ENCODE measurements around the gene HTT. TPM values are rescaled to one million over a fixed set of nuclear protein-coding genes. Genes with fewer than 3 reads are reported as not detected.
A peak's percentile ranks its signal among the peaks of the same experiment; 100 is the strongest.

Gene HTT
- total RNA-seq, 2 experiments from 2014 or later: 64.8 to 65.8 TPM

GRCh38 chr4:3201718-3202702, 127.5 kb downstream of the HTT start:
- ATAC-seq (ENCODE audit: low read depth) (peak; percentile 97), DNase-seq (peak; percentile 71)
- Mint-ChIP-seq H3K9me3 (no peaks in the 10 kb centered on the region), H3K4me1 (peaks cover 39% of the 10 kb centered on the region), H3K4me3 (peak overlapping the region; percentile 66), H3K27ac (peak overlapping the region; percentile 86), H3K27me3 (no peaks in the 10 kb centered on the region), H3K36me3 (peaks cover 17% of the 10 kb centered on the region)
- POLR2A ChIA-PET: no interaction called here

DNA sequence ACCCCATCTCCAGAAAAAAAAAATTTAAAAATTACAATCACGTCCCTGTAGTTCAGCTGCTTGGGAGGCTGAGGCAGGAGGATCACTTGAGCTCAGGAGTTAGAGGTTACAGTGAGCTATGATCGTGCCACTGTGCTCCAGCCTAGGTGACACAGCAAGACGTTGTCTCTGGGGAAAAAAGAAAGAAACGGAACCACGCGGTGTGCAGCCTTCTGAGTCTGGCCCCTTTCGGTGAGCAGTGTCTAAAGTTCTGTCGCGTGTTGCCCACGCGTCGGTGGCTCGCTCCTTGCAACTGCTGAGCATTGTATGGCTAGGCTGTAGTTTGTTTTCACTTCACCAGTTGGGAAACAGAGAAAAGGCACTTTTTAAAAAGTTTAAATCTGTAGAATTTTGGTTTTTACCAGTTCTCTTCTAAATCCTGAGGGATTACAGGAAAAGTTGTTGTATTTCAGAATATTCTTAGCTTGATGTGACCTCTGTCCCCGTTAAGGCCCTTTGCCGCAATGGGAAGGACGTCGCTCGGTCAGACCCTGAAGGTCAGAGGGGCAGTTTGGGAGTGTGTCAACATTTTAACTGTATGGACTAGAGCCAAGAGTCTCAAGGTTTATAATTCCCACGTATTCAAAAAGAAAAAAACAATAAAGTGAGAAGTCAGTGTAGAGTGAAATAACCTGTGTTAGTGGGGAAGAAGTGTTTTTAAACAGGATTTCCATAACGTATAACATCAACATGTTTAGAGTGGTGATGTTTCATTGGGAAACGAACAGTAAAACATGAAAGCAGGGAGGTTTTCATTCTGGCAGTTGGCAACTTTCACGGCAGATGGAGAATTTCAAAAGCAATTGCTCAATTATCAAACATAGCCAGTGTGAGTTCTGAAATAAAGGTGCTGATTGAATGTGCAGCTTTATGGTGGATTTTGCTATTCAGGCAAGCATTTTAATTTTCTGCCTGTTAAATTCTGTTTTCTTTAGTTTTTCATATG, 128.6 kb downstream of the HTT start:
- no peak for DNase-seq
- Mint-ChIP-seq H3K36me3 (peaks cover 19% of the 10 kb centered on the region), H3K4me3 (peak overlapping the region; percentile 66), H3K27ac (peak overlapping the region; percentile 86), H3K27me3 (no peaks in the 10 kb centered on the region), H3K9me3 (no peaks in the 10 kb centered on the region), H3K4me1 (peaks cover 30% of the 10 kb centered on the region)
- peak; percentile 31 for ATAC-seq (ENCODE audit: low read depth)
- POLR2A ChIA-PET: no interaction called here

DNA sequence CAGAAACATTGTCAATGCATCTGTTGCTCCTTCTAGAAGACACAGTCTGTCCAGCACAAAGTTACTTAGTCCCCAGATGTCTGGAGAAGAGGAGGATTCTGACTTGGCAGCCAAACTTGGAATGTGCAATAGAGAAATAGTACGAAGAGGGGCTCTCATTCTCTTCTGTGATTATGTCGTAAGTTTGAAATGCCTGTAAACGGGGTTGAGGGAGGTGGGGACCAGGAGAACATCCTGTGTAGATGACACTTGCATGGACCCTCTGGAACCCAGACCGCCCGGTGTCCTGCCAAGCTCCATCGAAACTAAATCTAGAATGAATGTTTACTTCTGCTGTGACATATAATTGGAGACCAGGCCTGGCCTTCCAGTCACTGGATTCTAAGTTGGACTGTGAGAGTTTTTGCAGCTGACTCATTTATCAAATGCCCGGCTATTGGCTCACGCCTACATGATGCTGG, 129.5 kb downstream of the HTT start:
- no peak for DNase-seq
- peaks cover 19% of the 10 kb centered on the region for H3K36me3 Mint-ChIP-seq

GRCh38 chr4:3205995-3206394, 131.5 kb downstream of the HTT start:
- H3K4me3 Mint-ChIP-seq: no peak overlapping the region
- H3K36me3 Mint-ChIP-seq: peaks cover 28% of the 10 kb centered on the region
- H3K27ac Mint-ChIP-seq: no peak overlapping the region
- peaks cover 28% of the 10 kb centered on the region for H3K4me1 Mint-ChIP-seq
- DNase-seq: no peak
- no peak for ATAC-seq (ENCODE audit: low read depth)
- POLR2A ChIA-PET: no interaction called here
- no peaks in the 10 kb centered on the region for H3K27me3 Mint-ChIP-seq
- no peaks in the 10 kb centered on the region for H3K9me3 Mint-ChIP-seq

More for the DNA sequence above, 129.5 kb downstream of the HTT start:
- H3K27ac Mint-ChIP-seq: no peak overlapping the region
- H3K9me3 Mint-ChIP-seq: no peaks in the 10 kb centered on the region
- H3K4me3 Mint-ChIP-seq: no peak overlapping the region
- peaks cover 30% of the 10 kb centered on the region for H3K4me1 Mint-ChIP-seq
- no peaks in the 10 kb centered on the region for H3K27me3 Mint-ChIP-seq
- ATAC-seq (ENCODE audit: low read depth): no peak
- POLR2A ChIA-PET: no interaction called here

- Mint-ChIP-seq H3K4me3 (no peak overlapping the region), H3K27me3 (no peaks in the 10 kb centered on the region), H3K4me1 (peaks cover 27% of the 10 kb centered on the region), H3K27ac (no peak overlapping the region), H3K36me3 (peaks cover 27% of the 10 kb centered on the region), H3K9me3 (no peaks in the 10 kb centered on the region)
- DNase-seq (no peak), ATAC-seq (ENCODE audit: low read depth) (no peak)
- POLR2A ChIA-PET: no interaction called here
Measured at GRCh38 chr4:3206439-3207100, 132.1 kb downstream of the HTT start.

DNA sequence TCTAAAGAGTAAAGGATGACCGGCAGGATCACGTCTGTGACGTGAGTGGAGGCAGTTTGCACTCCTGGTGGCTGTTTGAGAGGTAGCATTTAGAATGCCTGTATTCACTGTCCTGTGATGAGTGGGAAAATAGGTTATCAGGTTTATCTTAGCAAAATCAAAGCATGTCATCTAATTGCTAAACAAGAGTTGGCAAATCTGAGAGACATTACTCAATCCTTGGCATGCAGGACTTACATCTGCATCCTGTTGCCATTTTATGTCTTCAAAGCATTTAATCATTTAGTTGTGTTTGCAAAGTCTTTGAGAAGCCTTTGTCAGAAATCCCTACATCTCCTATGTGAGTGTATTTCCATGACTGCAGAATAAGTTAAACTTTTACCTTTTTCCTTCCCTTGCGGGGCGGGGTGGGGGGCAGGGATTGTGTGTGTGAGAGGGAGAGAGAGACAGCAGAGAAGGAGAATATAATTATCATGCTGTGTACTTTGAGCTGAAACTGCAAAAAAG, 133.1 kb downstream of the HTT start:
- Mint-ChIP-seq H3K4me1 (peaks cover 16% of the 10 kb centered on the region), H3K36me3 (peaks cover 25% of the 10 kb centered on the region), H3K9me3 (no peaks in the 10 kb centered on the region), H3K27ac (no peak overlapping the region), H3K27me3 (no peaks in the 10 kb centered on the region), H3K4me3 (no peak overlapping the region)
- ATAC-seq (ENCODE audit: low read depth): no peak
- DNase-seq: no peak
- POLR2A ChIA-PET: no interaction called here

GRCh38 chr4:3208826-3209225, 134.3 kb downstream of the HTT start:
- Mint-ChIP-seq H3K27me3 (no peaks in the 10 kb centered on the region), H3K27ac (no peak overlapping the region), H3K9me3 (no peaks in the 10 kb centered on the region), H3K36me3 (peaks cover 19% of the 10 kb centered on the region), H3K4me1 (peaks cover 4% of the 10 kb centered on the region), H3K4me3 (no peak overlapping the region)
- POLR2A ChIA-PET: no interaction called here
- ATAC-seq (ENCODE audit: low read depth) (no peak), DNase-seq (no peak)

GRCh38 chr4:3209551-3210325, 135.3 kb downstream of the HTT start:
- Mint-ChIP-seq H3K27me3 (no peaks in the 10 kb centered on the region), H3K27ac (peak overlapping the region; percentile 65), H3K4me3 (no peak overlapping the region), H3K4me1 (no peaks in the 10 kb centered on the region), H3K9me3 (no peaks in the 10 kb centered on the region), H3K36me3 (peaks cover 17% of the 10 kb centered on the region)
- POLR2A ChIA-PET: no interaction called here
- DNase-seq: no peak
- ATAC-seq (ENCODE audit: low read depth): no peak

DNA sequence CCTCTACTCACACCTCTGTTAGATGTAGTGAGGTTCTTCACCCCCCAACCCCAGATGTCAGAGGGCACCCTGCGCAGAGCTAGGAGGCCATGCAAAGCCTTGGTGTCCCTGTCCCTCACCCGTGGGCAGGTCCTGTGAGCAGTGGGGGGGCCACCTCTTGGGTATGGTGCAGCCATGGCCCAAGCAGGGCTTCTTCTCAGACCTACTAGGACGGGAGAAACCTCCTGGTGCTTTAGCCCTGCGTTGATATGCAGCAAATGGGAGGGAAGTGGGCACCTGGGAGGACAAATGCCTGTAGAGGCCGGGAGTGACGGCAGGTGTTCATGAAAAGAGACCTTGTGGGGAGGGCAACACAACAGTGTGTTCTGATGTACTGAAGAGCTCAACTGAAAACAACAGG, 136.0 kb downstream of the HTT start:
- no peaks in the 10 kb centered on the region for H3K9me3 Mint-ChIP-seq
- POLR2A ChIA-PET: no interaction called here
- no peak overlapping the region for H3K4me3 Mint-ChIP-seq
- DNase-seq (no peak), ATAC-seq (ENCODE audit: low read depth) (no peak)
- no peaks in the 10 kb centered on the region for H3K27me3 Mint-ChIP-seq
- no peak overlapping the region for H3K27ac Mint-ChIP-seq
- no peaks in the 10 kb centered on the region for H3K4me1 Mint-ChIP-seq
- H3K36me3 Mint-ChIP-seq: peaks cover 17% of the 10 kb centered on the region

DNA sequence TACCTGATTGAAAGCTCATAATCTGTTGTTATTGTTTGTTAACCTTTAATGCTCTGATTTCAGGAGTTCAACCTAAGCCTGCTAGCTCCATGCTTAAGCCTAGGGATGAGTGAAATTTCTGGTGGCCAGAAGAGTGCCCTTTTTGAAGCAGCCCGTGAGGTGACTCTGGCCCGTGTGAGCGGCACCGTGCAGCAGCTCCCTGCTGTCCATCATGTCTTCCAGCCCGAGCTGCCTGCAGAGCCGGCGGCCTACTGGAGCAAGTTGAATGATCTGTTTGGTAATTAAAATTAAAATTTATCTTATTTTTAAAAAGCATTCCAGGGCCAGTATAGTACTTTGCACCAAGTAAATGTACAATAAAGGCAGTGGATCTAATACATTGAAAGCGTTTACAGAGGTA, 137.4 kb downstream of the HTT start:
- H3K4me1 Mint-ChIP-seq: no peaks in the 10 kb centered on the region
- DNase-seq (no peak), ATAC-seq (ENCODE audit: low read depth) (no peak)
- no peak overlapping the region for H3K4me3 Mint-ChIP-seq
- POLR2A ChIA-PET: no interaction called here
- H3K27me3 Mint-ChIP-seq: no peaks in the 10 kb centered on the region
- H3K9me3 Mint-ChIP-seq: no peaks in the 10 kb centered on the region
- no peak overlapping the region for H3K27ac Mint-ChIP-seq
- peaks cover 14% of the 10 kb centered on the region for H3K36me3 Mint-ChIP-seq

GRCh38 chr4:3212391-3213105, 138.1 kb downstream of the HTT start:
- no peak overlapping the region for H3K27ac Mint-ChIP-seq
- POLR2A ChIA-PET: no interaction called here
- H3K4me3 Mint-ChIP-seq: no peak overlapping the region
- H3K27me3 Mint-ChIP-seq: no peaks in the 10 kb centered on the region
- peaks cover 13% of the 10 kb centered on the region for H3K36me3 Mint-ChIP-seq
- no peaks in the 10 kb centered on the region for H3K4me1 Mint-ChIP-seq
- H3K9me3 Mint-ChIP-seq: no peaks in the 10 kb centered on the region
- no peak for ATAC-seq (ENCODE audit: low read depth)
- DNase-seq: no peak

DNA sequence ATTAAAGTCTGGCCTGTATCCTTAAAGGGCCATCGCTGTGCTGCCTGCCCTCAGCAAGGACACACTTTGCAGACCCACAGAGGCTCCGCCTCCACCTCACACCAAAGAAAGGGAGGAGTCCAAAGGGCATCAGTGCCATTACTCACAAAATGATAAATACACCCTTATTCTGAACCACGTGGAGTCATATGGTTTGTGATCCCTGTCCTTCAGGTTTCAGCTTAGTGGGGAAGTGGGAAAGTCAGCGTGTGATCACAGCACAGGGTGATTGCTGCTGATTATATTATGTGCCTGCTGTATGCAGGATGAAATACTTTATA, 138.6 kb downstream of the HTT start:
- Mint-ChIP-seq H3K4me1 (no peaks in the 10 kb centered on the region), H3K27ac (no peak overlapping the region), H3K27me3 (no peaks in the 10 kb centered on the region), H3K36me3 (peaks cover 14% of the 10 kb centered on the region), H3K9me3 (no peaks in the 10 kb centered on the region), H3K4me3 (no peak overlapping the region)
- ATAC-seq (ENCODE audit: low read depth): no peak
- POLR2A ChIA-PET: no interaction called here
- no peak for DNase-seq

All from activated naive CD8-positive, alpha-beta T cell treated with anti-CD3 and anti-CD28 coated beads, Interleukin-2, amount 10 ng/mL, durations not matched to agents 7 days and 5 days (primary cell).